Measurements from ENCODE around the gene TEX22. TPM values are rescaled to one million over a fixed set of nuclear protein-coding genes. Genes with fewer than 3 reads are reported as not detected.
A peak's percentile ranks its signal among the peaks of the same experiment; 100 is the strongest.

TEX22 gene
- polyA plus RNA-seq, 3 donors: 0.52 to 2.2 (median 0.57) TPM

- Mint-ChIP-seq H3K36me3 (peaks cover 18 to 57% of the 10 kb centered on the region in 2 donors), H3K27ac (peak overlapping the region in 1 of 7 donors; percentile 10), H3K4me3 (no peak overlapping the region), H3K27me3 (ENCODE audit: low read depth in 3 of 3) (peaks cover 0 to 3% (median 0%) of the 10 kb centered on the region in 3 donors), H3K4me1 (no peaks in the 10 kb centered on the region), H3K9me3 (no peaks in the 10 kb centered on the region)
- whole genome bisulfite sequencing (ENCODE audit: insufficient coverage): 96% methylated on average over 15 of the region's 15 CpGs
- intact Hi-C loops (cut with micrococcal nuclease): loop anchor here in 1 of 2 donors (10.0 kb wide), 1 partner anchor 84 kb away; the partner anchor contains the start of gene TMEM121
- Histone ChIP-seq H3K4me2 (replicated peaks; ENCODE audit: extremely low read depth, low read length, poor library complexity, severe bottlenecking) (no peak overlapping the region), H4K20me1 (ENCODE audit: insufficient read depth, low read length) (peaks cover 45% of the 10 kb centered on the region), H3K4me3 (replicated peaks in 1 of 3; ENCODE audit: low read depth in 2 of 3, low read length in 3 of 3) (no peak overlapping the region), H2AFZ (ENCODE audit: insufficient read depth, low read depth, low read length, poor library complexity, severe bottlenecking) (no peak overlapping the region), H3K36me3 (replicated peaks in 1 of 2; ENCODE audit: control insufficient read depth in 1 of 2, insufficient read depth in 2 of 2, low read length in 2 of 2) (peaks cover 16 to 50% of the 10 kb centered on the region in 2 donors), H3K27me3 (ENCODE audit: control insufficient read depth in 2 of 2, insufficient read depth in 2 of 2, low read length in 2 of 2) (no peaks in the 10 kb centered on the region), H3K9ac (ENCODE audit: insufficient read depth, low read length, poor library complexity, severe bottlenecking) (no peak overlapping the region), H3K9me3 (replicated peaks in 1 of 2; ENCODE audit: control insufficient read depth in 1 of 2, insufficient read depth in 1 of 2, low read length in 2 of 2) (no peaks in the 10 kb centered on the region), H3K27ac (ENCODE audit: low read depth in 1 of 2, low read length in 2 of 2) (no peak overlapping the region), H3K4me1 (ENCODE audit: control insufficient read depth in 1 of 2, insufficient read depth in 2 of 2, low read length in 2 of 2) (no peaks in the 10 kb centered on the region), H3K79me2 (ENCODE audit: insufficient read depth, low read length) (peaks cover 28% of the 10 kb centered on the region)
- TF ChIP-seq, protein P1, sequence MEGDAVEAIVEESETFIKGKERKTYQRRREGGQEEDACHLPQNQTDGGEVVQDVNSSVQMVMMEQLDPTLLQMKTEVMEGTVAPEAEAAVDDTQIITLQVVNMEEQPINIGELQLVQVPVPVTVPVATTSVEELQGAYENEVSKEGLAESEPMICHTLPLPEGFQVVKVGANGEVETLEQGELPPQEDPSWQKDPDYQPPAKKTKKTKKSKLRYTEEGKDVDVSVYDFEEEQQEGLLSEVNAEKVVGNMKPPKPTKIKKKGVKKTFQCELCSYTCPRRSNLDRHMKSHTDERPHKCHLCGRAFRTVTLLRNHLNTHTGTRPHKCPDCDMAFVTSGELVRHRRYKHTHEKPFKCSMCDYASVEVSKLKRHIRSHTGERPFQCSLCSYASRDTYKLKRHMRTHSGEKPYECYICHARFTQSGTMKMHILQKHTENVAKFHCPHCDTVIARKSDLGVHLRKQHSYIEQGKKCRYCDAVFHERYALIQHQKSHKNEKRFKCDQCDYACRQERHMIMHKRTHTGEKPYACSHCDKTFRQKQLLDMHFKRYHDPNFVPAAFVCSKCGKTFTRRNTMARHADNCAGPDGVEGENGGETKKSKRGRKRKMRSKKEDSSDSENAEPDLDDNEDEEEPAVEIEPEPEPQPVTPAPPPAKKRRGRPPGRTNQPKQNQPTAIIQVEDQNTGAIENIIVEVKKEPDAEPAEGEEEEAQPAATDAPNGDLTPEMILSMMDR (IDR thresholded peaks at IDR 0.05): no peak
- DNase-seq: no peak
Observed at GRCh38 chr14:105440554-105440900, 42.2 kb downstream of the TEX22 start.

- Mint-ChIP-seq H3K4me3 (no peak overlapping the region), H3K27ac (no peak overlapping the region), H3K27me3 (ENCODE audit: low read depth in 3 of 3) (peaks cover 0 to 3% (median 0%) of the 10 kb centered on the region in 3 donors), H3K9me3 (no peaks in the 10 kb centered on the region), H3K36me3 (peaks cover 16 to 62% of the 10 kb centered on the region in 2 donors), H3K4me1 (no peaks in the 10 kb centered on the region)
- H2AFZ ChIP-seq (ENCODE audit: insufficient read depth, low read depth, low read length, poor library complexity, severe bottlenecking): no peak overlapping the region
- no peak overlapping the region for H3K9ac ChIP-seq (ENCODE audit: insufficient read depth, low read length, poor library complexity, severe bottlenecking)
- no peak overlapping the region for H3K4me3 ChIP-seq (replicated peaks in 1 of 3; ENCODE audit: low read depth in 2 of 3, low read length in 3 of 3)
- H3K27me3 ChIP-seq (ENCODE audit: control insufficient read depth in 2 of 2, insufficient read depth in 2 of 2, low read length in 2 of 2): no peaks in the 10 kb centered on the region
- TF ChIP-seq, protein P1 (IDR thresholded peaks at IDR 0.05): no peak
- H3K4me2 ChIP-seq (replicated peaks; ENCODE audit: extremely low read depth, low read length, poor library complexity, severe bottlenecking): no peak overlapping the region
- no peaks in the 10 kb centered on the region for H3K4me1 ChIP-seq (ENCODE audit: control insufficient read depth in 1 of 2, insufficient read depth in 2 of 2, low read length in 2 of 2)
- peaks cover 43% of the 10 kb centered on the region for H4K20me1 ChIP-seq (ENCODE audit: insufficient read depth, low read length)
- 100% methylated on average over 8 of the region's 9 CpGs for WGBS (ENCODE audit: insufficient coverage)
- H3K9me3 ChIP-seq (replicated peaks in 1 of 2; ENCODE audit: control insufficient read depth in 1 of 2, insufficient read depth in 1 of 2, low read length in 2 of 2): no peaks in the 10 kb centered on the region
- peaks cover 25% of the 10 kb centered on the region for H3K79me2 ChIP-seq (ENCODE audit: insufficient read depth, low read length)
- no peak for DNase-seq
- intact Hi-C loops (cut with micrococcal nuclease): loop anchor here in 1 of 2 donors (10.0 kb wide), 1 partner anchor 84 kb away; the partner anchor contains the start of gene TMEM121
- no peak overlapping the region for H3K27ac ChIP-seq (ENCODE audit: low read depth in 1 of 2, low read length in 2 of 2)
- H3K36me3 ChIP-seq (replicated peaks in 1 of 2; ENCODE audit: control insufficient read depth in 1 of 2, insufficient read depth in 2 of 2, low read length in 2 of 2): peaks cover 16 to 50% of the 10 kb centered on the region in 2 donors
Observed at GRCh38 chr14:105440992-105441391, 42.7 kb downstream of the TEX22 start.
